ENCODE data around the gene ZNF576. TPM values are rescaled to one million over a fixed set of nuclear protein-coding genes. Genes with fewer than 3 reads are reported as not detected.
A peak's percentile ranks its signal among the peaks of the same experiment; 100 is the strongest.
"Not testable (repeated sequence)": the region's sequence is repeated elsewhere in the genome, so short reads cannot be mapped to it uniquely, and the experiment has no call there.

ZNF576 gene
- 11.5 TPM for total RNA-seq
- long read RNA-seq, transcript ZNF576-201 (3 exons, 2,566 nt), result major isoform, 8 of 9 reads
- long read RNA-seq, partial matches to known transcripts, result 1 of 9 reads
- long read RNA-seq, other reads (novel, unspliced or antisense), result 0 of 9 reads

GRCh38 chr19:43595999-43596841, at the start of gene ZNF576, which contains the start of gene IRGQ:
TSS of gene ZNF576 (plus strand) at chr19:43596595. CDS start at chr19:43597109, 514 bp downstream.
TSS of gene IRGQ (minus strand) at chr19:43596134. CDS start at chr19:43595338, 796 bp downstream.
- intact Hi-C loops (cut with DNase I), result loop anchor here (1.0 to 2.0 kb wide), 4 partner anchors 21 to 73 kb away; partner anchors contain the start of genes PINLYP, XRCC1 and ZNF428
- DNase-seq (ENCODE audit: low spot score), result peak; percentile 100

- intact Hi-C loops (cut with DNase I); DNase-seq (ENCODE audit: low spot score): not testable (repeated sequence)
Measured at GRCh38 chr19:43547926-43548325, 48.5 kb upstream of the ZNF576 start.

- DNase-seq (ENCODE audit: low spot score), result no peak
- intact Hi-C loops (cut with DNase I), result no loop called here
Measured at GRCh38 chr19:43548706-43549105, 47.7 kb upstream of the ZNF576 start.

GRCh38 chr19:43551399-43552197, 44.8 kb upstream of the ZNF576 start:
- no peak for DNase-seq (ENCODE audit: low spot score)
- intact Hi-C loops (cut with DNase I), result loop anchor here (5.0 kb wide), 1 partner anchor 101 kb away; no protein-coding TSS in a partner anchor

DNA sequence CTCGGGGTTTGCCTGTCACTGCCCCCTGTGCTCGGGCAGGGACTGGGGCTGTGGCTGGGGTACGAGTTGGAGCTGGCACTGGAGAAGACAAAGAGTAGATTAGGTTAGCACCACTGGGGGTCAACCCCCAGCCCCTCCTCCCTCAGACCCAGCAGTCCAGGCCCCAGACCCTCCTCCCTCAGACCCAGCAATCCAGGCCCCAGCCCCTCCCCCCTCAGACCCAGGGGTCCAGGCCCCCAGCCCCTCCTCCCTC, 44.3 kb upstream of the ZNF576 start:
- intact Hi-C loops (cut with DNase I), result loop anchor here (5.0 kb wide), 1 partner anchor 100 kb away; no protein-coding TSS in a partner anchor

GRCh38 chr19:43552616-43553015, 43.8 kb upstream of the ZNF576 start:
- intact Hi-C loops (cut with DNase I), result loop anchor here (5.0 kb wide), 1 partner anchor 100 kb away; no protein-coding TSS in a partner anchor
- no peak for DNase-seq (ENCODE audit: low spot score)

More for the DNA sequence above, 44.3 kb upstream of the ZNF576 start:
- DNase-seq (ENCODE audit: low spot score), result no peak

DNA sequence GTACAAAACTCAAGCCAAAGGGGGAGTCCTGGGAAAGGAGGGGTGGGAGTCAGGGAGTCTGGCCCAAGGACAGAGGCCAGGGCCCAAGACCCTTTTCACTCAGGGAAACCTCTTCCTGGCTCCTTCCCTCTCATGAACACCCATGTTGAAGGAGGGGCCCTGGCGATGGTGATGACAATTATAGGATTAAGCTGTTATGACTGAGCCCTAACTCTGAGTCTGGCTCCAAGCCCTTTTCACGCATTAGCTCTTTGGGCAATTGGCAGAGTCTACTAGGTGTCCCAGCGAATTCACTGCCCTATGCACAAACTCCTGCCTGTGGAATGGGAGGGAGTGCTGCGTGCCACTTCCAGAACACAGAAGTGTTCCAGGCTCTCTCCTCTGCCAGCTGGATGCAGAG, 42.7 kb upstream of the ZNF576 start:
- DNase-seq (ENCODE audit: low spot score), result no peak
- intact Hi-C loops (cut with DNase I), result loop anchor here (5.0 kb wide), 1 partner anchor 99 kb away; no protein-coding TSS in a partner anchor

DNA sequence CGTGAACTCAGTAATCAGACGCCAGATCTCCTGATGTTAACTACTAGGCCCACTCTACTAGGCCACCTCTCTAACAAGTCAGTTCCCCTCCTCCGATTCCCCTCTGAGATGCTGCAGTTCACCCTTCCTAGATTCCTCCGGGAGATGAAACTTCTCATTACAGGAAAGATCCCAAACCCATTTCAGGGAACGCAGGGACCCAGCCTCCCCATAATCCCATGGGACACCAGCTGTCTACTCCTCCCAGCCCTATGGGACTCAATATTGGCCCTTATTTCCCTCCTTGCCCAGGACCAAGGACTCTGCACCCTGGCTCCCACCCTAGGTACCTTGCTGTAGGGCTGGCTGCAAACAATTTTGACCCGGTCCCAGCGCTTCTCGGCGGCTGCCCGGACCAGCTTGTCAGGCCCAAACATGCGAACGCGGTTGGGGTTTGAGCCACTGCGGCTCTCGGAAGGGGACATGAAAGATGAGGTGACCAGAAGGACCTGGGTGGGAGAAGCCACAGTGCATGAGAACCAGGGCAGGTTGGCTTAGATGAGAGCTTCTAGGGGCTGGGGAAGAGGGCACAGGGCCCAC, 42.0 kb upstream of the ZNF576 start:
- intact Hi-C loops (cut with DNase I), result loop anchor here (5.0 kb wide), 1 partner anchor 98 kb away; no protein-coding TSS in a partner anchor
- DNase-seq (ENCODE audit: low spot score), result no peak

- intact Hi-C loops (cut with DNase I), result no loop called here
- peak; percentile 83 for DNase-seq (ENCODE audit: low spot score)
Measured at GRCh38 chr19:43555185-43555770, 41.1 kb upstream of the ZNF576 start.

- no peak for DNase-seq (ENCODE audit: low spot score)
- intact Hi-C loops (cut with DNase I), result no loop called here
Measured at GRCh38 chr19:43560687-43561086, 35.7 kb upstream of the ZNF576 start.

GRCh38 chr19:43561139-43561970, 35.0 kb upstream of the ZNF576 start:
- no peak for DNase-seq (ENCODE audit: low spot score)

DNA sequence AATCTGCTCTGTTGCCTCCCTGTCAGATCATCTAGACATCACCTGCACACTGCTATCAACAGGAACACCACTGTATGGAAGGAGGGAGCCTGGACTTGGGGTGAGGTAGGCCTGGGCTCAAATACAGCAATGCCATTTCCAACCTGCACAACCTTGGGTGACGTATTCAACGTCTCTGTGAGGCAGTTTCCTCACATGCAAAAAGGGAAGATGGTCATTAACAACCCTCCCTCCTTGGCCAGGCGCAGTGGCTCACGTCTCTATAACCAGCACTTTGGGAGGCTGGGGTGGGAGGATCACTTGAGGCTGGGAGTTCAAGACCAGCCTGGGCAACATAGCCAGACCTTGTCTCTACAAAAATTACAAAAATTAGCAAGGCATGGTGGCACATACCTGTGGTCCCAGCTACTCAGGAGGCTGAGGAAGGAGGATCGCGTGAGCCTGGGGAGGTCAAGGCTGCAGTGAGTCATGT, 34.1 kb upstream of the ZNF576 start:
- no peak for DNase-seq (ENCODE audit: low spot score)
- intact Hi-C loops (cut with DNase I), result no loop called here

More at GRCh38 chr19:43561139-43561970, 35.0 kb upstream of the ZNF576 start:
- intact Hi-C loops (cut with DNase I), result no loop called here

GRCh38 chr19:43562698-43563241, 33.6 kb upstream of the ZNF576 start:
- intact Hi-C loops (cut with DNase I), result no loop called here

GRCh38 chr19:43563816-43564457, 32.5 kb upstream of the ZNF576 start:
- intact Hi-C loops (cut with DNase I), result no loop called here
- DNase-seq (ENCODE audit: low spot score), result no peak

More at GRCh38 chr19:43562698-43563241, 33.6 kb upstream of the ZNF576 start:
- DNase-seq (ENCODE audit: low spot score), result peak; percentile 91

DNA sequence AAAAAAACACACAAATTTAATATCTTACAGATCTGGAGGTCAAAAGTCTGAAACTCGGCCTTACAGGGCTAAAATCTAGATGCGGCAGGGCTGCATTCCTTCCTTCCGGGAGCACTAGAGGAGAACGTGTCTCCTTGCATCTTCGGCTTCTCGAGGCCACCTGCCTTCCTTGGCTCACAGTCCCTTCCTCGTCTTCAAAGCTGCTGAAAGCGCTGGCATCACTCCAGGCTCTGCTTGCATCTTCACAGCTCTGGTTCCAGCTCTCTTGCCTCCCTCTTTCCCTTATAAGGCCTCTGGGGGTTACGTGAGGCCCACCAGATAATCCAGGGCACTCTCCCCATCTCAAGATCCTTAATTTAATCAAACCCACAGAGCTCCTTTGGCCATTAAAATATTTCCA, 31.6 kb upstream of the ZNF576 start:
- intact Hi-C loops (cut with DNase I), result no loop called here

DNA sequence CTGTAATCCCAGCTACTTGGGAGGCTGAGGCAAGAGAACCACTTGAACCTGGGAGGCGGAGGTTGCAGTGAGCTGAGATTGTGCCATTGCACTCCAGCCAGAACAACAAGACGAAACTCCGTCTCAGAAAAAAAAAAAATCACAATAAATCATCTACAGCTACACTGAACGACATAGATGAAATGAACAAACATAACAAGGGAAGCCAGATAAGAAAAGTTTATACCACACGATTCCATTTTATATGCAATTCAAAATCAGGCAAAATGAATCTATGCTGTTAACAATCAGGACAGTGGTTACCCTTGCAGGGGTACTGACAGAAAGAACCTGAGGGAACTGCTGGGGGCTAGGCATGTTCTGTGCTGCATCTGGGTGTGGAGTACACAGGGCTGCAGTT, 26.7 kb upstream of the ZNF576 start:
- intact Hi-C loops (cut with DNase I), result no loop called here
- no peak for DNase-seq (ENCODE audit: low spot score)

More for the DNA sequence above, 31.6 kb upstream of the ZNF576 start:
- no peak for DNase-seq (ENCODE audit: low spot score)

DNA sequence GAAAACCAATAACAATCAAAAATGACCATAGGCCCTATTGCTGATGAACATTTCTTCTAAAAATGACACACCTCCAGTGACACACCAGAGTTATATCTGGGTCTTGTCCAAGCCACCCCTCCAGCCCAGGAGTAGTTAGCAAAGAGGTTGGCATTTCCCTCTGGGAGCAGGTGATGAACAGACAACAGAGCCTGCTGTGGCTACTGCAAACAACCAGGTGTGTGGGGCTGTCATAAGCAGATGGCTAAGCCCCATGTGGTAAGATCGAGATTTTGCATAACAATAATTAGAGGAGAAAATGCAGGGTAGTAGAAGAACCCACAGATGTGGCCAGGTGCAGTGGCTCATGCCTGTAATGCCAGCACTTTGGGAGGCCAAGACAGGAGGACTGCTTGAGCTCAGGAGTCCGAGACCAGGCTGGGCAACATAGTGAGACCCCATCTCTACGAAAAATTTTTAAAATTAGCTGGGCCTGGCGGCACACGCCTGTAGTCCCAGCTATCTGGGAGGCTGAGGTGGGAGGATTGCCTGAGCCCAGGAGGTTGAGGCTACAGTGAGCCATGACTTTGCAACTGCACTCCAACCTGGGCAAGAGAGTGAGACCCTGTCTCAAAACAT, 26.1 kb upstream of the ZNF576 start:
- intact Hi-C loops (cut with DNase I), result no loop called here
- DNase-seq (ENCODE audit: low spot score), result no peak

All from cardiac septum (tissue), 1 donor.